ENCODE measurements around the gene SLC12A7. TPM values are rescaled to one million over a fixed set of nuclear protein-coding genes. Genes with fewer than 3 reads are reported as not detected.

The SLC12A7 gene
- total and polyA plus RNA-seq, 4 experiments from 2014 or later: 11.7 to 32.9 (median 26.5) TPM

DNA sequence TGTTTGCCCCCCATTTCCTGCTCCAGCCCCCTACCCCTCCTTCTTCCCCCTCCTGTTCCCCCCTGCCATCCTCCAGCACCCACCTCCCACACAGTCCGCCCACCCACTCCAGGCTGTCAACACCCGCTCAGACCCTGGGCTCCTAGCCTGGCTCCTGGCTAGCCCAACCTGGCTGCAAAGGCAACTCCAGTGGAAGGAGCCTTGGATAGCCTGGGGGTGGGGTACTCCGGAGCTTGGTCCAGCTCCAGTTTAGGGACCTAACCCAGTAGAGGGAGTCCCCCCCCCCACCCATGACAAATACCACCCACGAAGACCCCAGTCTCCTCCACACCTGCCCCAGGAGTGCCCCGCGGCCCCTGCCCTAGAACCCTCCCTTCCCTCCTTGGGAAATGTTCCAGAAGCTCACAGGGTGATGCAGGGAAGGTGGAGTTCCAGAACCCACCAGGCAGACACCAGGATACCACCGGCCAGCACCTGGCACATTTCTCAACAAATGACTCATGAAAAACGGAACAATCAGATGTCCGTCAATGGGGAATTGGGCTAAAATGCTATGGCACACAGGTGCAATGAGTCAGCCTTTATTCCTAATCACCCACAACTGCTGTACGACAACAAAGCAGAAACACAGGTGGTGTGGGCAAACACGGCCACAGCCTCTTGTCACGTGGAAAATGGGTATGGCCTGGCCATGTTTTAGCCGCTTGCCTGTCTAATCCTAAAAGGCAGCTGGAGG is 901 bp upstream of the SLC12A7 start:
- intact Hi-C loops (cut with micrococcal nuclease): no loop called here
- H3K27me3 ChIP-seq (ENCODE audit: insufficient read depth, low read length): no peaks in the 10 kb centered on the region
- Mint-ChIP-seq H3K9me3 (no peaks in the 10 kb centered on the region), H3K36me3 (peaks cover 0 to 1% of the 10 kb centered on the region in 2 donors), H3K4me1 (peaks cover 9 to 23% (median 17%) of the 10 kb centered on the region in 4 donors), H3K4me3 (peak overlapping the region in 6 of 8 donors; percentile 8 to 55 (median 43)), H3K27me3 (no peaks in the 10 kb centered on the region), H3K27ac (peak overlapping the region in 1 of 7 donors; percentile 47)
- no peak overlapping the region for H3K4me3 ChIP-seq (ENCODE audit: low read length in 2 of 2)
- CTCF ChIA-PET (ENCODE audit: partially characterized antibody): interaction anchor here (1.3 kb wide), 1 partner anchor 28 kb away, joined by 7 read pairs; no protein-coding TSS in a partner anchor
- no peaks in the 10 kb centered on the region for H3K36me3 ChIP-seq (ENCODE audit: insufficient read depth, low read length)
- H3K27ac ChIP-seq (ENCODE audit: low read depth, low read length): no peak overlapping the region
- DNase-seq: peak in 1 of 5 donors; percentile 5
- POLR2A ChIA-PET (ENCODE audit: partially characterized antibody): no interaction called here
- no peaks in the 10 kb centered on the region for H3K9me3 ChIP-seq (ENCODE audit: control insufficient read depth in 1 of 2, low read length in 2 of 2)
- peaks cover 32% of the 10 kb centered on the region for H3K4me1 ChIP-seq (ENCODE audit: insufficient read depth, low read length)

GRCh38 chr5:1111241-1111726 is 579 bp downstream of the SLC12A7 start:
- intact Hi-C loops (cut with micrococcal nuclease): no loop called here
- CTCF ChIA-PET (ENCODE audit: partially characterized antibody): no interaction called here
- Mint-ChIP-seq H3K27me3 (no peaks in the 10 kb centered on the region), H3K4me3 (peak overlapping the region; percentile 83 to 92 (median 90)), H3K4me1 (peaks cover 22 to 38% (median 28%) of the 10 kb centered on the region in 4 donors), H3K9me3 (no peaks in the 10 kb centered on the region), H3K36me3 (peaks cover 0 to 1% of the 10 kb centered on the region in 2 donors), H3K27ac (peak overlapping the region; percentile 58 to 96 (median 86))
- Histone ChIP-seq H3K27me3 (ENCODE audit: insufficient read depth, low read length) (no peaks in the 10 kb centered on the region), H3K4me1 (ENCODE audit: insufficient read depth, low read length) (peaks cover 47% of the 10 kb centered on the region), H3K36me3 (ENCODE audit: insufficient read depth, low read length) (no peaks in the 10 kb centered on the region), H3K27ac (ENCODE audit: low read depth, low read length) (peak overlapping the region; percentile 60), H3K9me3 (ENCODE audit: control insufficient read depth in 1 of 2, low read length in 2 of 2) (no peaks in the 10 kb centered on the region), H3K4me3 (ENCODE audit: low read length in 2 of 2) (peak overlapping the region; percentile 70 to 78)
- DNase-seq: peak in 3 of 5 donors; percentile 27 to 47 (median 37)
- POLR2A ChIA-PET (ENCODE audit: partially characterized antibody): no interaction called here

- H3K27ac ChIP-seq (ENCODE audit: low read depth, low read length): peak overlapping the region; percentile 60
- Mint-ChIP-seq H3K27me3 (no peaks in the 10 kb centered on the region), H3K27ac (peak overlapping the region; percentile 58 to 96 (median 86)), H3K4me1 (peaks cover 27 to 45% (median 34%) of the 10 kb centered on the region in 4 donors), H3K9me3 (no peaks in the 10 kb centered on the region), H3K4me3 (peak overlapping the region; percentile 83 to 92 (median 90)), H3K36me3 (peaks cover 0 to 1% of the 10 kb centered on the region in 2 donors)
- POLR2A ChIA-PET (ENCODE audit: partially characterized antibody): no interaction called here
- H3K4me1 ChIP-seq (ENCODE audit: insufficient read depth, low read length): peaks cover 54% of the 10 kb centered on the region
- peak overlapping the region; percentile 70 to 78 for H3K4me3 ChIP-seq (ENCODE audit: low read length in 2 of 2)
- H3K9me3 ChIP-seq (ENCODE audit: control insufficient read depth in 1 of 2, low read length in 2 of 2): no peaks in the 10 kb centered on the region
- H3K27me3 ChIP-seq (ENCODE audit: insufficient read depth, low read length): no peaks in the 10 kb centered on the region
- intact Hi-C loops (cut with micrococcal nuclease): no loop called here
- CTCF ChIA-PET (ENCODE audit: partially characterized antibody): no interaction called here
- H3K36me3 ChIP-seq (ENCODE audit: insufficient read depth, low read length): no peaks in the 10 kb centered on the region
- peak in 2 of 5 donors; percentile 31 to 33 for DNase-seq
Observed at GRCh38 chr5:1110307-1111240, 1.3 kb downstream of the SLC12A7 start.

DNA sequence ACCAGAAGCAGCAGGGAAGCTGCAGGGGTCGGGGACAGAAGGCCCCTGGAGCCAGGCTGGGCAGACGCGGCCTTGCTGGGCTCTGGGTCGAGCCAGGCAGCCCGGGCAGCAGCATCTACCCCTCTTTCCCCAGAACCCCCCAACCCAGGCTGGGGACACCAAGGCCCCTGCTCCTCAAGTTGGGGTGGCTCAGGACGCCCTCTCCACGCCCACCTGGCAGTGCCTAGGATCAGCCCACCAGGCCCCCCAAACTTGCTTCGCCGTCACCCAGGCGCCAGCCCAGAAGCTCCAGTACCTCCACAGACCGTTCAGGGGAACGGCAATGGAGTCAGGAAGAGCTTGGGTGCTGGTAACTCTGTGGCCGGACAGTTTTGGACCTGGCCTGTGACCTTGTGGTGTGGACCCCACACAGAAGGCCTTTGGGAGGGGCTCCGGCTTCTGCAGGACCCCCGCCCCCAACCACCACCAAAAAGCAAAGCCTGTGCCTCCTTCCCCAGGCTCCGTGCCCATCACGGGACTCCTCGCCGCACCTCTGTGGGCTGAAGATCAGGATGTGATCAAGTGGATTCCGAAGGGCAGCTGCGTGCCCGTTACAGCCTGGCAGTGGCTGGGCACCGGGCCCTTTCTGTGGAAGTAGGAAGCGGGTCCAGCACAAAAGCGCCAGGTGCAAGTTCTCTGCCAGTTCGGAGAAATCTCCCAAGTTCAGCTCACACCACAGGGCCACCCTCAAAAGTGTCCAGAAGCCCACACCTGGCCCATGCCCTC is 2.1 kb downstream of the SLC12A7 start:
- DNase-seq: no peak
- peak overlapping the region; percentile 58 to 96 (median 84) for H3K27ac Mint-ChIP-seq
- H3K27me3 ChIP-seq (ENCODE audit: insufficient read depth, low read length): no peaks in the 10 kb centered on the region
- H3K4me1 Mint-ChIP-seq: peaks cover 30 to 49% (median 37%) of the 10 kb centered on the region in 4 donors
- H3K4me1 ChIP-seq (ENCODE audit: insufficient read depth, low read length): peaks cover 62% of the 10 kb centered on the region
- no peak overlapping the region for H3K4me3 ChIP-seq (ENCODE audit: low read length in 2 of 2)
- no peaks in the 10 kb centered on the region for H3K9me3 ChIP-seq (ENCODE audit: control insufficient read depth in 1 of 2, low read length in 2 of 2)
- peak overlapping the region; percentile 83 to 92 (median 90) for H3K4me3 Mint-ChIP-seq
- no peaks in the 10 kb centered on the region for H3K36me3 ChIP-seq (ENCODE audit: insufficient read depth, low read length)
- intact Hi-C loops (cut with micrococcal nuclease): no loop called here
- ChIA-PET POLR2A (ENCODE audit: partially characterized antibody) (no interaction called here), CTCF (ENCODE audit: partially characterized antibody) (no interaction called here)
- no peaks in the 10 kb centered on the region for H3K9me3 Mint-ChIP-seq
- peak overlapping the region; percentile 60 for H3K27ac ChIP-seq (ENCODE audit: low read depth, low read length)
- peaks cover 0 to 1% of the 10 kb centered on the region in 2 donors for H3K36me3 Mint-ChIP-seq
- H3K27me3 Mint-ChIP-seq: no peaks in the 10 kb centered on the region

DNA sequence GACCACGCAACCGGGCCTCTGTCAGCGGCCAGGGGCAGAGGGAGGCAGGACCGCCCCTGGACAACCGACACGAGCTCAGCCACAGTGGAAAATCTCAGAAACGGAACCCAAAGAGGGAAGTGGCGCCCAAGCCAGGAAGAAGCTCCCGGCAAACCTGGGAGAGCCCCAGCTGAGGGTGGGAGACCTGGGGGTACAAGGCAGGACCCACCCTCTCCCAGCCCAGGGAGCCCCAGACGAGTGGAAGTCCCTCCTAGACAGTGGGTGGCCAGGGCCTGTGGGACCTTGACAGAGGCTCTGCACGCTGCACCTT is 3.0 kb downstream of the SLC12A7 start:
- no peaks in the 10 kb centered on the region for H3K36me3 ChIP-seq (ENCODE audit: insufficient read depth, low read length)
- POLR2A ChIA-PET (ENCODE audit: partially characterized antibody): no interaction called here
- CTCF ChIA-PET (ENCODE audit: partially characterized antibody): interaction anchor here (1.2 kb wide), 1 partner anchor 30 kb away, joined by 3 read pairs; no protein-coding TSS in a partner anchor
- H3K4me3 Mint-ChIP-seq: peak overlapping the region in 5 of 8 donors; percentile 12 to 55 (median 43)
- H3K27ac ChIP-seq (ENCODE audit: low read depth, low read length): no peak overlapping the region
- H3K9me3 Mint-ChIP-seq: no peaks in the 10 kb centered on the region
- H3K27me3 Mint-ChIP-seq: no peaks in the 10 kb centered on the region
- no peak overlapping the region for H3K4me3 ChIP-seq (ENCODE audit: low read length in 2 of 2)
- DNase-seq: no peak
- peaks cover 71% of the 10 kb centered on the region for H3K4me1 ChIP-seq (ENCODE audit: insufficient read depth, low read length)
- H3K27ac Mint-ChIP-seq: peak overlapping the region in 3 of 7 donors; percentile 90 to 100 (median 97)
- intact Hi-C loops (cut with micrococcal nuclease): no loop called here
- H3K27me3 ChIP-seq (ENCODE audit: insufficient read depth, low read length): no peaks in the 10 kb centered on the region
- peaks cover 34 to 57% (median 43%) of the 10 kb centered on the region in 4 donors for H3K4me1 Mint-ChIP-seq
- peaks cover 0 to 1% of the 10 kb centered on the region in 2 donors for H3K36me3 Mint-ChIP-seq
- no peaks in the 10 kb centered on the region for H3K9me3 ChIP-seq (ENCODE audit: control insufficient read depth in 1 of 2, low read length in 2 of 2)

DNA sequence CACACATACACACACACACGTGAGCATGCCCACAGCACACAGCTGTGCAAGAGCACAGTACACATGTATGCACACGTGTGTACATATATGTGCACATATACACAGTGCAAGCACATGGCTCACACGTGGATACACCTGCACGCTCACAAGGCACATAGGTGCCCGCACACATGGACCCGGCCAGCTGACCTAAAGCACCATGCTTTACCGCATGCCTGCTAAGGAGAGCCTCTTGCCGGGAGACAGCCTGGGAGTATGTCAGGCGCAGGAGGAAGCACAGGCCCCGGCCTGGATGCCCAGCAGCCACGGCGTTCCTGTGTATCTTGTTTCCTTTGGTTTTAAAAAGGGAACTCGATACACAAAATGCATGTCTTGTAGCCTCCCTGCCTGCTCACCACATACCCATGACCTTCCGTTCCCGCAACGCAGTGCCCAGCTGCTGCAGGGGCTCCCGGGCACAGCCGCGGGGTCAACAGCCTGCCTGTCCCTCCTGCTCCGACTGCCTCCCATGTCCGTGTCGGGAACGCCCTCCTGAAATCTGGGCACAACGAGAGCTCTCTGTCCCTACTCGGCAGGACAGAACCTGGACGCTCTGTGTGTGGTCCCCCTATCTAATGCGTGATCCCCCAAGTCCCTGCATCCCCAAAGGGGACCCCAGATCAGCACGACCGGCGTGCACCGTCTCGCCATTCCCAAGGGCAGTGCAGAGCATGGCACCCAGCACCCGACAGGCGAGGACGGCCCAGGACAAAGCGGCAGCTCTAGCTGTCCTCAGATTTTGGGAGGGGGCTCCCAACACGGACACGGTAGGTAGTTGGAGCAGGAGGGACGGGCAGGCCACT is 3.6 kb downstream of the SLC12A7 start:
- H3K4me1 ChIP-seq (ENCODE audit: insufficient read depth, low read length): peaks cover 77% of the 10 kb centered on the region
- Mint-ChIP-seq H3K4me1 (peaks cover 39 to 63% (median 48%) of the 10 kb centered on the region in 4 donors), H3K36me3 (peaks cover 0 to 3% of the 10 kb centered on the region in 2 donors), H3K27me3 (no peaks in the 10 kb centered on the region), H3K27ac (peak overlapping the region; percentile 19 to 100 (median 96)), H3K9me3 (no peaks in the 10 kb centered on the region), H3K4me3 (peak overlapping the region in 6 of 8 donors; percentile 47 to 59 (median 52))
- no peaks in the 10 kb centered on the region for H3K9me3 ChIP-seq (ENCODE audit: control insufficient read depth in 1 of 2, low read length in 2 of 2)
- POLR2A ChIA-PET (ENCODE audit: partially characterized antibody): no interaction called here
- CTCF ChIA-PET (ENCODE audit: partially characterized antibody): interaction anchor here (1.2 kb wide), 1 partner anchor 30 kb away, joined by 3 read pairs; no protein-coding TSS in a partner anchor
- no peak overlapping the region for H3K4me3 ChIP-seq (ENCODE audit: low read length in 2 of 2)
- DNase-seq: no peak
- intact Hi-C loops (cut with micrococcal nuclease): no loop called here
- no peaks in the 10 kb centered on the region for H3K36me3 ChIP-seq (ENCODE audit: insufficient read depth, low read length)
- H3K27me3 ChIP-seq (ENCODE audit: insufficient read depth, low read length): no peaks in the 10 kb centered on the region
- H3K27ac ChIP-seq (ENCODE audit: low read depth, low read length): peak overlapping the region; percentile 86
